Epithelial cell of esophagus (primary cell): Measurements from ENCODE around the gene NAA38.

Experiments
- DNase-seq: peaks from one replicate; pipeline ENCODE4 v3.0.0; 2010; ENCODE audit warnings: low read depth
- H3K4me3 ChIP-seq: 2 replicates; pipeline ENCODE4 v1.5.1; 2011; ENCODE audit warnings: mild to moderate bottlenecking, low read length, control low read depth
- TF ChIP-seq, protein P1 (sequence below): IDR thresholded peaks from 2 replicates; pipeline ENCODE4 v1.5.1; 2011; ENCODE audit warnings: low read depth, mild to moderate bottlenecking, low read length, control low read depth, inconsistent platforms; ENCODE audit not compliant: insufficient read depth; ENCODE audit errors: missing control alignments

NAA38 gene

DNA sequence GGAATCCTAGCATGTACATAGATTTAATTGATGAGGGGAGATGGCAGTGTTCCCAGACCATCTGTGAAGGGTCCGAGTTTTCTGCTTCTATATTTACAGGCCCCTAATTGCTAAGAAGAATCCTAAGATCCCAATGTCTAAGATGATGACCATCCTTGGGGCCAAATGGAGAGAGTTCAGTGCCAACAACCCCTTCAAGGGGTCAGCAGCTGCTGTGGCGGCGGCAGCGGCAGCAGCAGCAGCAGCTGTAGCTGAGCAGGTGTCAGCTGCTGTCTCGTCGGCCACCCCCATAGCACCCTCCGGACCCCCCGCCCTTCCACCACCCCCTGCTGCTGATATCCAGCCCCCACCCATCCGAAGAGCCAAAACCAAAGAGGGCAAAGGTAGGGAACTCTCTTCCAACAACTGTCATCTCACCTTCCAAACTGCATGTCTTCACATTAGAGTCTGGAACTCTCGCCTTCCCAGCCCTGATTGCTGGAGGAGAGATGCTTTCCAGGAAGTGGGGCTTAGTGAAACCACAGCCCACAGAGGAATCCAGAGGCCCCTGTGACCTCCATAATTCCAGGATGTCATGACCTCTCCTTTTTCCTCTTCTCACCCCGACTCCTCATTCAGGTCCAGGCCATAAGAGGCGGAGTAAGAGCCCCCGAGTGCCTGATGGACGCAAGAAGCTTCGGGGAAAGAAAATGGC, 36.0 kb upstream of the NAA38 start:
- TF ChIP-seq, protein P1, sequence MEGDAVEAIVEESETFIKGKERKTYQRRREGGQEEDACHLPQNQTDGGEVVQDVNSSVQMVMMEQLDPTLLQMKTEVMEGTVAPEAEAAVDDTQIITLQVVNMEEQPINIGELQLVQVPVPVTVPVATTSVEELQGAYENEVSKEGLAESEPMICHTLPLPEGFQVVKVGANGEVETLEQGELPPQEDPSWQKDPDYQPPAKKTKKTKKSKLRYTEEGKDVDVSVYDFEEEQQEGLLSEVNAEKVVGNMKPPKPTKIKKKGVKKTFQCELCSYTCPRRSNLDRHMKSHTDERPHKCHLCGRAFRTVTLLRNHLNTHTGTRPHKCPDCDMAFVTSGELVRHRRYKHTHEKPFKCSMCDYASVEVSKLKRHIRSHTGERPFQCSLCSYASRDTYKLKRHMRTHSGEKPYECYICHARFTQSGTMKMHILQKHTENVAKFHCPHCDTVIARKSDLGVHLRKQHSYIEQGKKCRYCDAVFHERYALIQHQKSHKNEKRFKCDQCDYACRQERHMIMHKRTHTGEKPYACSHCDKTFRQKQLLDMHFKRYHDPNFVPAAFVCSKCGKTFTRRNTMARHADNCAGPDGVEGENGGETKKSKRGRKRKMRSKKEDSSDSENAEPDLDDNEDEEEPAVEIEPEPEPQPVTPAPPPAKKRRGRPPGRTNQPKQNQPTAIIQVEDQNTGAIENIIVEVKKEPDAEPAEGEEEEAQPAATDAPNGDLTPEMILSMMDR = no peak
- DNase-seq = no peak

DNA sequence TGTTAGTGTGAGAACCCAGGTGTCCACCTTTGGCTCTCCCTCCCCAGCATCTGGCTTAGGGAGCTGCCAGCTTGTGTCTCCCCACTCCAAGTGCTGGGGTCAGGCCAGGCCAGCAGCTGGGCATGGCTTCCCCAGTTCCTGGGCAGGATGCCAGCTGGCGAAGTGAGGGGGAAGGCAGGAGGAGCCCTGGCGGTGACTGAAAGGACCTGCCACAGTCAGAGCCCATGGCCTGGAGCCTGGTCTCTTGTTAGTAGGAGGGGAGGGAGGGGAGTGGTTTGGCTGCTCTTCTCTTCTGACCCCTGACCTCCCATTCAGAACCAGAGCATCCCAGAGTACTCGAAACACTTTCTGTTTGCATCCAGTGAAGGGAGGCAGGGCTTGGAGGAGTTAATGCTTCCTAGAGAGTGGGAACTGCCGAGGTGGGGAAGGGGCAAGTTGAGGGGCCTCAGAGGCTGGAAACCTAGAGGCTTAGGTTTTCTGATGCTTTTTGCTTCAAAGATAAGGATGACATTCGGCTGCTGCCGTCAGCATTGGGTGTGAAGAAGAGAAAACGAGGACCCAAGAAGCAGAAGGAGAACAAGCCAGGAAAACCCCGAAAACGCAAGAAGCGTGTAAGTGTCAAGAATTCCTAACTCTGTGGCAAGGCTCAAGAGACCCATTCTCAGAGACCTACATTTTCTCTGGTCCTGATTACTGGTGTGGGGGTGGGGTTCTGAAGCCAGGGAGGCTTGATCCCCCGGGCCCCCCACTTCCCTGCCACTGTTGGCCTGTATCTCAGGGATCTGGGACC, 32.0 kb upstream of the NAA38 start:
- H3K4me3 ChIP-seq = peak overlapping the region; percentile 82
- TF ChIP-seq, protein P1 = peak; percentile 52
- DNase-seq = peak; percentile 77

More for the DNA sequence above, 36.0 kb upstream of the NAA38 start:
- H3K4me3 ChIP-seq = no peak overlapping the region

DNA sequence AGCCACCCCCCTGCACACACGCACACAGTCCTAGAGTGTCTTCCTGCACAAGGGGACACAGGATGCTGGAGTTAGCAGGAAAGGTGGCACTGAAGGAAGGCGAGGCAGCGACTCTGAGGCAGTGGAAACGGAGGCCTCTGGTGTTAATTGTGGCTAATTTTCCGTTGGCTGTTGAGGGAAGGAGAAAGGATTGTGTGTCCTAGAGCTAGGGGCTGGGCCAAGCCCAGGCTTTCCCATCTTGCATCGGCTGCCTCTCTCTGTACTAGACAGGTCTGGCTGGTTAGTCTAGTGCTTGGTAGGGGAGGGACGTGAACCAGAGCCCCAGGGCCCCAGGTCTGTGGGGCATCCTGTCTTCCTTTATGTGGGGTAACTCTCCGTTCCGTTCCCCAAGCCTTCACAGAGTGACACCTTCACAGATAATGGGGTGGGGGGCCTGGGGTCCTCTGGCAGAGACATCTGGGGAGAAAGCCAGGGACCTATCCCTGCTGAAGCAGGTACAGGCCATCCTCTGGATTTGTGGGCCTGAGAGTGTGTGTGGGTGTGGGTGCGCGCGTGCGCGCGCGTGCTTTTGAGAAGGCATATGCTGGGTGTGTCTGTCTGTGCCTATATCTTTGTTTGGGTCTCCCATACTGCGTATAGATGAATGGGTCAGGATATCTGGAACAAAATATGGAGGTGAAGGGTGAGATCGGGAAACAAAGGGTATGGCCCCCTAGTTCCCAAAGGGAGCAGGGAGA, 31.0 kb upstream of the NAA38 start, which contains the start of gene CHD3:
CHD3 (plus strand) TSS at position 606 of the 737 bp plus-strand sequence. CDS start 212 bp downstream, outside the sequence.
- peak; percentile 95 for DNase-seq
- peak within 1 kb of the TSS; percentile 82 for H3K4me3 ChIP-seq
- TF ChIP-seq, protein P1 = no peak

DNA sequence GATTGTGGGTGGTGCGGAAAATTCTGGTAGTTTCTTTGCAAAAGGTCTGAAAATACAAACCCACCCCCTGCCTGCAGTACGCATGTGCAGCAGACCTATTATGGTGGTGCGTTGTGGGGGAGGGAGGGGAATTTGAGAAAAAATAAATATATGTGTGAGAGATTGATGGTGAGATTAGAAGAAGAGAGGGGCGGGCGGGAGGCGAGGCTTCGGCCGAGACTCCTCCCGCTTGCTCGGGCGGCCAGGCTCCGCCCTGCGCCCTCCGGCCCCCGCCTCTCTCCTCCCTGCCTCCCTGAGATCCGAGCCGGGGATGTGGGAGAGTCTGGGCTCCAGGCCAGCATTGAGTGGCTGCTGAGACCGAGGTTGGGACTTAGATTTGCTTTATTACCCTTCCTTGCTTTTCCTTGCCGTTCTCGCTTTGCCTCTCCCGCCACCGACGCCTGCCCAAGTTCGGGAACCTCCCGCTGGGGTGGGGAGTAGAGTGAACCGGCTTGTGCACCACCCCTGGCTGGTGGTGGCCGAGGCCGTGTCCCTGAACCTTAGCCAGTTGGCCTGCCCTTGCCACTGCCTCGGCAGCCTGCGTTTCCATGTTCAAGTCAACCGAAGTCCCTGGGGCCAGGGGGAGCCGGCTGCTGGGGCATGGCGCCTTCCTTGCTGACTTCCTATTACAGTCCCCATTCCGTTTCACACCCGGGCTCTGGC, 30.3 kb upstream of the NAA38 start:
- peak; percentile 95 for DNase-seq
- H3K4me3 ChIP-seq = peak overlapping the region; percentile 82
- TF ChIP-seq, protein P1 = no peak

DNA sequence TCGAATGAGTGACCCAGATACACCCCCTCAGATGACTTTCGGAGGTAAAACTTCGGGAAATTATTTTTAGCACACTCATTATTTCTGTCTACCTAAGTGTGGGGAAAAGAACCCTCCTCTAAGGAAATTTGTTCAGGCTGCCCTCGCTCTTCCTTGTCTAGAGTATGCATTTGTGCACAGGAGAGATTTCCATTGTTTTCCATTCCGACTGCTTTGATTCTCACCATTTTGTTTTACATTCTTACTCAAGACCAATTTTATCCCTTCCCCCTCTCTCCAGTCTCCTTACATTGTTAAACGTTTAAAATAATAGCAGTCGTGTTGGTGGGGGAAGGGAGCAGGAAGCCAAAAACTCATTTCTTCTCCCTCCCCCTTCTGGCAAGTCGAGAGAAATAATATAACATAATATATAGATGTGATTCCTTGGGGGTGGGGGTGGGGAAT, 29.7 kb upstream of the NAA38 start:
- TF ChIP-seq, protein P1 = peak; percentile 36
- no peak for DNase-seq
- H3K4me3 ChIP-seq = peak overlapping the region; percentile 82
